Femur (tissue), 1 donor: ENCODE data around the gene SLC25A6.
"Not testable (repeated sequence)": the region's sequence is repeated elsewhere in the genome, so short reads cannot be mapped to it uniquely, and the experiment has no call there.

Source experiments
- DNase-seq: peaks from one replicate; pipeline ENCODE4 v3.0.0-alpha.2; 2017

SLC25A6 gene

DNA sequence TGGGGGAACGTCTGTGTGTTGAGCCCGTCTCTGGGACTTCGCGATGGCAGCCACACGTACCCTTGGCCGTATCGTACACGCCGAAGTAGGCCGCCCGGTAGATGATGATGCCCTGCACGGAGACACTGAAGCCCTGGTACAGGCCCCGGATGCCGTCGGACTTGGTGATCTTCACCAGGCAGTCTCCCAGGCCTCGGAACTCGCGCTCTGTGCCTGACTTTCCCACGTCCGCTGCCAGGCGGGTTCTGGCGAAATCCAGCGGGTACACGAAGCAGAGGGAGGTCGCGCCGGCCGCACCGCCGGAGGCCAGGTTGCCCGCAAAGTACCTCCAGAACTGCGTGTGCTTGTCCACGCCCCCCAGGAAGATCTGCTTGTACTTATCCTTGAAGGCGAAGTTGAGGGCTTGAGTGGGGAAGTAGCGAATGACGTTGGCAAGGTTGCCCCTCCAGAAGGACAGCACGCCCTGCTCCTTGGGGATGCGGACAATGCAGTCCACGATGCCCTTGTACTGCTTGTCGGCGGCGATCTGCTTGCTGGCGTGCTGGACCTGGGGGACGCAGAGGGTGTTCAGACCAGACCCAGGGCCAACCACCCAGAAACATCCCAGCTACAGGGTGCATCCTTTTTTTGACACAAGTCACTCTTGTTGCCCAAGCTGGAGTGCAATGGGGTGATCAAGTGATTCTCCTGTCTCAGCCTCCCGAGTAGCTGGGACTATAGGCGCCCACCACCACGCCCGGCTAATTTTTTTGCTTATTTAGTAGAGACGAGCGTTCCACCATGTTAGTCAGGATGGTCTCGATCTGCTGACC is 2.5 kb downstream of the SLC25A6 start:
- DNase-seq: no peak

- DNase-seq: no peak
Measured at GRCh38 chrX:1388651-1389050, 3.3 kb downstream of the SLC25A6 start.

- no peak for DNase-seq
Measured at GRCh38 chrX:1387141-1387776, 4.7 kb downstream of the SLC25A6 start.

DNA sequence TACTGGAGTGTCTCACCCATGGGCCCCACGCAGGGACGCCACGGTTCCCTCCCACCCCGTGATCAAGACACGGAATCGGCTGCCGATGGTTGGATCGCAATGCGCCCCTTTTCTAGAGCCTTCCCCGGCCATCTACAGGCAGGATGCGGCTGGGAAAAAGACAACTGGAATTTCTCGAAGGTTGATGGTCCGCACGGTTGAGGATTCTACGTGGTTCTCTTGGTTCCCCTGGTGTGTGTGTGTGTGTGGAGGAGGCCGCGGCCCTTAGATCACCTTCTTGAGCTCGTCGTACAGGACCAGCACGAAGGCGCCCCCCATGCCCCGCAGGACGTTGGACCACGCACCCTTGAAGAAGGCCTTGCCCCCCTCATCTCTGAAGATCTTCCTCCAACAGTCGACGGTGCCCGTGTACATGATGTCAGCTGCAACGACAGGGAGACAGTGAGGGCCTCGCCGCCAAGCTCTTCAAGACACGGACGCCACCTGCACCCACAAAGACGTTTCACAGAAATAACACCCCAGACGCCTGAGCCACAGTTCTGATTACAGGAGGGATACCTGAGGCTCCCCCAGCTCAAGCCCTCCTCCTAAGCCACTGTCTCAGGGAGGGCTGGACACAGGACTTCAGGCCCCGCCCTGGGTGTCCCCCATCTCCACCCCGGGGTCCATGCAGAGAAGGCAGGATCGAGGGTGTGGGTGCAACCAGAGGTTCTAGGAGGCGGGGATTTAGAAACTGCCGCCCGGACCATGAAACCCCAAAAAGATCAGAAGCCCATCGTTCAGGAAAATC is 5.4 kb downstream of the SLC25A6 start:
- no peak for DNase-seq

DNA sequence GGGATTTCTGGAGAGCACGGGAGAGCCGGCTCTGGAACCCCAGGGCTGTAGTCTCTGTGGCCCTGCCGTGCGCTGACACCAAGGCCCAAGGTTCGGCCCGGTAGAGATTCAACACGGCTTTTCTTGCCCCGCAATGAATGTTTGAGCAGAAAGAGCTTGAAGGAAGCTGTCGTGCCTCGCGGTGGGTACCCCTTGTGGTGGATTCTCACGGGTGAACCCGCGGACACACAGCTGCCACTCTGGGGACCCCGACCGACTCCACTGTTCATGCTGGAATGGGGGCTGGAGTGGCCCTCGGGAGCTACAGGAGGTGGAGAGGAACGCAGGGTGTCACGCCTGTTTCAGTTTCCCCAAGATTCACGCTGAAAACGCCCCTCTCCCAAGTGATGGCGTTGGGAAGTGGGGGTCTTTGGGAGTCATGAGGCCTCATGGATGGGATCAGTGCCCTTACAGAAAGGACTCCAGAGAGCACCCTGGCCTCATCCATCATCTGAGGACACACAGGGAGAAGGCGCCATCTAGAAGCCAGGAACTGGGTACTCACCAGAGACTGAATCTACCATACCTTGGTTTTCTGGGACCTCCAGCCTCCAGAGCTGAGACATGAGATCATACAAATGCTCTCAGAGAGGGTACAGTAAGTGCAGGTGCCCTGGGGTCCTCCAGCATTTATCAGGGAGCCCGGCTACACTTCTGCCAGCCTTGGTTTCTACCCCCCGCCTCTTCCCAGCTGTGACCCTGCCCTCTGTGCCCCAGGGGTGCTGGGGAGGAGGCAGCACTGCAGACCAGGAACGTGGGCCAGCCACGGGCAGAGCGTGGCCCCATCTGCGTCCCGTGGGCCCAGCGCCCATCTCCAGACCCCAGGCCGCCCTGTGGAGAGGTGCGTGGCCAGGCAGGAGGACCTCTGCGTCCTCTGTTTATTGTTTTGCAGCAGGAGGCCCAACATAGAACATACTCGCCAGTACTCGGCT is 6.4 kb downstream of the SLC25A6 start:
- no peak for DNase-seq

DNA sequence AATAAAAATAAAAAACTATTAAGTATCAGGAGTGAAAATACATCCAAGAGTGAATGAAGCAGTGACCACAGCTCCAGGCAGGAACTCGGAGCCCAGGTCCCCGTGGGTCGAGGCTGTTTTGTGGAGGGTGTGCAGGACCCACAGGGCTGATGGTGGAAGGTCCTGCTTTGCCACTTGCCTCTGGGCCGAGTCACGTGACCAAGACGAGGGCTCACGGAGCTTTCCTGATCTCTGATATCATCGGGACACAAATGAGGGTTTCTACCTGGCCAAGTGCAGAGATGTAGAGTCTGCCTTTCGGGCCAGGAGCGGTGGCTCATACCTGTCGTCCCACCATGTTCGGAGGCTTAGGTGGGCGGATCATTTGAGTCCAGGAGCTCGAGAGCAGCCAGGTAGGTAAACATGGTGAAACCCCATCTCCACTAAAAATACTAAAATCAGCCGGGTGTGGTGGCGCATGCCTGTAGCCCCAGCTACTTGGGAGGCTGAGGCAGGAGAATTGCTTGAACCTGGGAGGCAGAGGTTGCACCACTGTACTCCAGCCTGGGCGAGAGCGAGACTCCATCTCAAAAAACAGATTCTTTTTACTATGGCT is 7.2 kb downstream of the SLC25A6 start:
- DNase-seq: no peak

DNA sequence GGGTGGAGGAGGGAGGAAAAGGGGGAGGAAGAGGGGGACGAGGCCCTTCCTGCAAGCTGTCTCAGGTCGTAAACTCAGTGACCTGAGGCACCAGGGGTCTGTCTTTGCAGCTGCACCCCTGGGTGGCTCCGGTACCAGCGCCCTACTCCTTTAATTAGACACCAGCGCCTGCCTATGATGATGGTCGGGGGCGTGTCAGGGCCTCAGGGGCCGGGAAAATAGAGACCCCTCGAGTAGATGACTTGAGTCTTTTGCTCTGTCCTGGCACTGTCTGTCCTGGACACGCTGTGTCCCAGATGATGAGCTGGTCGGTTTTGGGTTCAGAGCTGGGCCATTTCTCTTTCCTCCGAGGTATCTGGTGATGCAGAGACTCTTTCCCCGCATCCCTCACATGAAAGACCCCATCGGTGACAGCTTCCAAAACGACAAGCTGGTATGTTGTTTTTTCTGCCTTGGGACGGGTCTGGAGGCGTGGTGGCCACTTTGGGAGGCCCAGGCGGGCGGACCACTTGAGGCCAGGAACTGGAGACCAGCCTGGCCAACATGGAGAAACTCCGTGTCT is 11.2 kb downstream of the SLC25A6 start:
- no peak for DNase-seq

GRCh38 chrX:1378306-1378759 is 13.6 kb downstream of the SLC25A6 start:
- no peak for DNase-seq

DNA sequence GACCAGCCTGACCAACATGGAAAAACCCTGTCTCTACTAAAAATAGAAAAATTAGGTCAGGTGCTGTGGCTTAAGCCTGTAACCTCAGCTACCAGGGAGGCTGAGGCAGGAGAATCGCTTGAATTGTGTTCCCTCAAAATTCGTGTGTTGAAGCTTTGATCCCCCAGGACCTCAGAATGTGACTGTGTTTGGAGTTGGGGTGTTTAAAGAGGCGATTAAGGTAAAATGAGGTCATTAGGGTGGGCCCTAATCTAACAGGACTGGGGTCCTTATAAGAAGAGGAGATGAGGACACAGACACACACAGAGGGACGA is 23.6 kb downstream of the SLC25A6 start:
- no peak for DNase-seq

GRCh38 chrX:1366363-1366762 is 25.6 kb downstream of the SLC25A6 start:
- not testable (repeated sequence) for DNase-seq

DNA sequence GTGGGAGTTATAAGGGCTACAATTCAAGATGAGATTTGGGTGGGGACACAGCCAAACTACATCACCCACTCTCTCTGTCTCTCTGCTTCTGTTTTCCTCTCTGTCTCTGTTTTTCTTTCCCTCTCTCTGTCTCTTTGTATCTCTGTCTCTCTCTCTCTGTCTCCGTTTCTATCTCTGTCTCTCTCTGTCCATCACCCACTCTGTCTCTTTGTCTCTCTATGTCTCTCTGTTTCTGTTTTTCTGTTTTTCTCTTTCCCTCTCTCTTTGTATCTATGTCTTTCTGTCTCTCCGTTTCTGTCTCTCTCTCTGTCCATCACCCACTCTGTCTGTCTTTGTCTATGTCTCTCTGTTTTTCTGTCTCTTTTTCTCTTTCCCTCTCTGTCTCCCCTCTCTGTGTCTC is 30.0 kb downstream of the SLC25A6 start:
- no peak for DNase-seq

DNA sequence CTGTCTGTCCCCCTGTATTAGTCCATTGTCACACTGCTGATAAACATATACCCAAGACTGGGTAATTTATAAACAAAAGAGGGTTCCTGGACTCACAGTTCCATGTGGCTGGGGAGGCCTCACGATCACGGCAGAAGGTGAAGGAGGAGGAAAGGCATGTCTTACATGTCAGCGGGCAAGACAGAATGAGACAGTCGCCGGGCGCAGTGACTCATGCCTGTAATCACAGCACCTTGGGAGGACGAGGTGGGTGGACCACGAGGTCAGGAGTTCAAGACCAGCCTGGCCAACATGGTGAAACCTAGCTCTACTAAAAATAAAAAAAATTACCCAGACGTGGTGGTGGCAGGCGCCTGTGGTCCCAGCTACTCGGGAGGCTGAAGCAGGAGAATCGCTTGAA is 30.6 kb downstream of the SLC25A6 start:
- no peak for DNase-seq

GRCh38 chrX:1360171-1360570 is 31.7 kb downstream of the SLC25A6 start:
- DNase-seq: no peak

DNA sequence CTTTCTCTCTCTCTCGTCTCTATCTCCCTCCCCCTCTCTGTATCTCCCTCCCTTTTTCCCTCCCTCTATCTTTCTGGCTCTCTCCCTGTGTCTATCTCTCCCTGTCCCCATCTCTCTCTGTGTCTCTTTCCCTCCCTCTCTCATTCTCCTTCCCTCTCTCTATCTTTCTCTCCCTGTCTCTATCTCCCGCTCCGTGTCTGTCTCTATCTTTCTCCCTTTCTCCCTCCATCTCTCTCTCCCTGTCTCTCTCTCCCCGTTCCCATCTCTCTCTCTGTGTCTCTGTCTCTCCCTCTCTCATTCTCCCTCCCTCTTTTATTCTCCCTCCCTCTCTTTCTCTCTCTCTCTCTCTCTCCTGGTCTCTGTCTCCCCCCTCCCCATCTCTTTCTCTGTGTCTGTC is 32.4 kb downstream of the SLC25A6 start:
- DNase-seq: no peak

- DNase-seq: no peak
Measured at GRCh38 chrX:1358793-1359476, 33.0 kb downstream of the SLC25A6 start.

GRCh38 chrX:1357993-1358392 is 33.9 kb downstream of the SLC25A6 start:
- DNase-seq: no peak

- DNase-seq: no peak
Measured at GRCh38 chrX:1355131-1356046, 36.5 kb downstream of the SLC25A6 start.

DNA sequence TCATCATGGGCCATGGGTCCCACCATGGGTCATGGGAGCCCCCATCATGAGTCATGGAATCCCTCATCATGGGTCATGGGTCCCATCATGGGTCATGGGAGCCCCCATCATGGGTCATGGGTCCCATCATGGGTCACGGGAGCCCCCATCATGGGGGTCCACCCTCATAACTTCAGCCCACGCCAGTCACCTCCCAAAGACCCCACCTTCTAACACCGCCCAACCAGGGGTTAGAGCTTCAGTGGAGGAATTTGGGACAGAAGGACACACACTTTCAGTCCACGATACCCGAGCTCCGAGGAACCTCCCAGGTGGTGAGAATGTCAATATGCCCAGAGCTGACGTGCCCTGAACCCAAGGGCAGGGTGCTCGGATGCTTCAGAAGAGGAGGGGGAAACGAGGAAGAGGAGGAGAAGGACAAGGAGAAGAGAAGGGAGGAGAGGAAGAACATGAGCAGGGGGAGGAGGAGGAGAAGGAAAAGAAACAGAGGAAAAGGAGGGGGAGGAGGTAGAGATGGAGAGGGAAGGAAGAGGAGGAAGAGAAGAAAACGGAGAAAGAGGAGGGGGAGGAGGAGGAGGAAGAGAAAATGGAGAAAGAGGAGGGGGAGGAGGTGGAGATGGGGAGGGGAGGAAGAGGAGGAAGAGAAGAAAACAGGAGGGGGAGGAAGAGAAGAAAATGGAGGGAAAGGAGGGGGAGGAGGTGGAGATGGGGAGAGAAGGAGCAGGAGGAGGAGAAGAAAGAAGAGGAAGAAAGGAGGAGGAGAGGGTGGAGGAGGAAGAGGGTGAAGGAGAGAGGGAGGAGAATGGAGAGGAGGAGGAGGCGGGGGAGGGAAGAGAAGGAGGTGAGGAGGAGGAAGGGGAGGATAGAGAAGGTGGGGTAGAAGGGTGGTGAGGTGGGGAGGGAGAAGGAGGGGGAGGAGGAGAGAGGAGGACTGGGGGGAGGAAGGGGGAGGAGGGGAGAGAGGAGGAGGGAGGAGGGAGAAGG is 37.6 kb downstream of the SLC25A6 start:
- DNase-seq: no peak
